HEK293 (cell line): ENCODE measurements around the gene AFDN.
A peak's percentile ranks its signal among the peaks of the same experiment; 100 is the strongest.

Experiments used
- CTCF ChIA-PET: fragments of 350-600 bp; formaldehyde crosslinking; extraction: SDS; loops from one replicate; lab custom pipeline; 2021; ENCODE audit warnings: antibody characterized with exemption; lab: Yijun Ruan, JAX
- POLR2A ChIA-PET: fragments of 300-600 bp; formaldehyde crosslinking; extraction: SDS; loops from one replicate; lab custom pipeline; 2020; ENCODE audit warnings: antibody characterized with exemption, inconsistent platforms; lab: Yijun Ruan, JAX
- H3K27ac ChIP-seq: fragments of 200-500 bp; sonication (Bioruptor generic); 2 replicates; pipeline ENCODE4 v1.5.1; 2014; ENCODE audit warnings: low read depth, low read length, control low read depth, inconsistent platforms; ENCODE audit errors: extremely low read depth
- H3K36me3 ChIP-seq, 2 experiments: fragments of 200-500 bp in 1 of 2; sonication (Bioruptor generic) in 1 of 2; 1 replicate in 1 of 2; 2 replicates in 1 of 2; pipeline ENCODE4 v1.5.1; 2014 to 2017; ENCODE audit warnings: inconsistent platforms in 2 of 2, low read length in 2 of 2; ENCODE audit not compliant: control insufficient read depth in 2 of 2, insufficient read depth in 1 of 2
- H3K4me1 ChIP-seq: fragments of 200-500 bp; sonication (Bioruptor generic); 2 replicates; pipeline ENCODE4 v1.5.1; 2014; ENCODE audit warnings: mild to moderate bottlenecking, low read length, inconsistent platforms; ENCODE audit not compliant: control insufficient read depth, insufficient read depth
- H3K4me3 ChIP-seq: 2 replicates; pipeline ENCODE4 v1.5.1; 2011; ENCODE audit warnings: low read depth, mild to moderate bottlenecking, control low read depth, low read length, moderate library complexity
- H3K9me3 ChIP-seq: fragments of 200-500 bp; sonication (Bioruptor generic); 2 replicates; pipeline ENCODE4 v1.5.1; 2014; ENCODE audit warnings: low read depth, low read length, inconsistent platforms; ENCODE audit not compliant: control insufficient read depth, insufficient read depth
- BCL11A ChIP-seq: fragments of 450-650 bp; formaldehyde crosslinking; IDR thresholded peaks from 2 replicates; pipeline ENCODE4 v1.5.1; 2016; ENCODE audit warnings: low read depth, missing biosample characterization, missing genetic modification characterization
- EGR2 ChIP-seq: fragments of 450-650 bp; formaldehyde crosslinking; IDR thresholded peaks from 2 replicates; pipeline ENCODE4 v1.5.1; 2016; ENCODE audit warnings: low read depth, missing biosample characterization, missing genetic modification characterization
- FEZF1 ChIP-seq: fragments of 450-650 bp; formaldehyde crosslinking; IDR thresholded peaks from 2 replicates; pipeline ENCODE4 v1.5.1; 2016; ENCODE audit warnings: missing biosample characterization, missing genetic modification characterization
- GLIS1 ChIP-seq: fragments of 450-650 bp; formaldehyde crosslinking; IDR thresholded peaks from 2 replicates; pipeline ENCODE4 v1.5.1; 2016; ENCODE audit warnings: missing biosample characterization, missing genetic modification characterization
- HOXA7 ChIP-seq: sonication (generic); formaldehyde crosslinking; IDR thresholded peaks from 2 replicates; pipeline ENCODE4 v1.8.1; 2022; ENCODE audit warnings: missing genetic modification reagents, borderline replicate concordance
- OSR2 ChIP-seq: fragments of 450-650 bp; formaldehyde crosslinking; IDR thresholded peaks from 2 replicates; pipeline ENCODE4 v1.5.1; 2016; ENCODE audit warnings: missing biosample characterization, missing genetic modification characterization
- PRDM1 ChIP-seq: fragments of 450-650 bp; formaldehyde crosslinking; IDR thresholded peaks from 2 replicates; pipeline ENCODE4; 2016; ENCODE audit warnings: missing biosample characterization, missing genetic modification characterization
- PRDM6 ChIP-seq: fragments of 450-650 bp; formaldehyde crosslinking; IDR thresholded peaks from 2 replicates; pipeline ENCODE4 v1.5.1; 2017; ENCODE audit warnings: missing biosample characterization, missing genetic modification characterization
- SETDB1 ChIP-seq: IDR thresholded peaks from one replicate; pipeline ENCODE4 v1.6.1; 2017; ENCODE audit warnings: mild to moderate bottlenecking, low read length, moderate library complexity, mixed read lengths; ENCODE audit not compliant: insufficient read length
- SP7 ChIP-seq: fragments of 450-650 bp; formaldehyde crosslinking; IDR thresholded peaks from 2 replicates; pipeline ENCODE4 v1.5.1; 2016; ENCODE audit warnings: missing biosample characterization, missing genetic modification characterization
- ZBTB20 ChIP-seq: fragments of 450-650 bp; formaldehyde crosslinking; IDR thresholded peaks from 2 replicates; pipeline ENCODE4 v1.5.1; 2016; ENCODE audit warnings: missing biosample characterization, missing genetic modification characterization
- ZBTB8A ChIP-seq: fragments of 450-650 bp; formaldehyde crosslinking; IDR thresholded peaks from 2 replicates; pipeline ENCODE4 v1.5.1; 2016; ENCODE audit warnings: missing biosample characterization, missing genetic modification characterization
- ZFP69B ChIP-seq: fragments of 450-650 bp; formaldehyde crosslinking; IDR thresholded peaks from 2 replicates; pipeline ENCODE4 v1.5.1; 2016; ENCODE audit warnings: missing biosample characterization, missing genetic modification characterization
- ZNF114 ChIP-seq: fragments of 450-650 bp; formaldehyde crosslinking; IDR thresholded peaks from 2 replicates; pipeline ENCODE4 v1.5.0; 2017; ENCODE audit warnings: missing biosample characterization, missing genetic modification characterization
- ZNF133 ChIP-seq: fragments of 450-650 bp; formaldehyde crosslinking; IDR thresholded peaks from 2 replicates; pipeline ENCODE4 v1.5.1; 2016; ENCODE audit warnings: missing biosample characterization, missing genetic modification characterization
- ZNF2 ChIP-seq: fragments of 450-650 bp; formaldehyde crosslinking; IDR thresholded peaks from 2 replicates; pipeline ENCODE4 v1.5.1; 2016; ENCODE audit warnings: missing biosample characterization, missing genetic modification characterization
- ZNF202 ChIP-seq: fragments of 450-650 bp; formaldehyde crosslinking; IDR thresholded peaks from 2 replicates; pipeline ENCODE4 v1.5.1; 2016; ENCODE audit warnings: missing biosample characterization, missing genetic modification characterization, borderline replicate concordance
- ZNF214 ChIP-seq: fragments of 450-650 bp; formaldehyde crosslinking; IDR thresholded peaks from 2 replicates; pipeline ENCODE4 v1.5.1; 2017; ENCODE audit warnings: missing biosample characterization, mild to moderate bottlenecking, missing genetic modification characterization, borderline replicate concordance
- ZNF23 ChIP-seq: fragments of 450-650 bp; formaldehyde crosslinking; IDR thresholded peaks from 2 replicates; pipeline ENCODE4 v1.5.1; 2016; ENCODE audit warnings: missing biosample characterization, missing genetic modification characterization, borderline replicate concordance
- ZNF248 ChIP-seq: fragments of 450-650 bp; formaldehyde crosslinking; IDR thresholded peaks from 2 replicates; pipeline ENCODE4 v1.5.1; 2017; ENCODE audit warnings: missing biosample characterization, missing genetic modification characterization
- ZNF266 ChIP-seq: fragments of 450-650 bp; formaldehyde crosslinking; IDR thresholded peaks from 2 replicates; pipeline ENCODE4 v1.5.1; 2016; ENCODE audit warnings: missing biosample characterization, missing genetic modification characterization, low read depth
- ZNF280D ChIP-seq: fragments of 450-650 bp; formaldehyde crosslinking; IDR thresholded peaks from 2 replicates; pipeline ENCODE4 v1.5.1; 2016; ENCODE audit warnings: missing biosample characterization, missing genetic modification characterization
- ZNF311 ChIP-seq: fragments of 450-650 bp; formaldehyde crosslinking; IDR thresholded peaks from 2 replicates; pipeline ENCODE4 v1.5.1; 2017; ENCODE audit warnings: missing biosample characterization, missing genetic modification characterization, borderline replicate concordance
- ZNF354C ChIP-seq: fragments of 450-650 bp; formaldehyde crosslinking; IDR thresholded peaks from 2 replicates; pipeline ENCODE4 v1.5.1; 2016; ENCODE audit warnings: missing biosample characterization, missing genetic modification characterization, low read depth, borderline replicate concordance
- ZNF416 ChIP-seq: fragments of 450-650 bp; formaldehyde crosslinking; IDR thresholded peaks from 2 replicates; pipeline ENCODE4 v1.5.1; 2016; ENCODE audit warnings: missing biosample characterization, missing genetic modification characterization
- ZNF426 ChIP-seq: fragments of 450-650 bp; formaldehyde crosslinking; IDR thresholded peaks from 2 replicates; pipeline ENCODE4 v1.5.1; 2017; ENCODE audit warnings: missing biosample characterization, missing genetic modification characterization, mild to moderate bottlenecking, inconsistent platforms, moderate library complexity
- ZNF48 ChIP-seq: fragments of 450-650 bp; formaldehyde crosslinking; IDR thresholded peaks from 2 replicates; pipeline ENCODE4 v1.5.1; 2016; ENCODE audit warnings: missing biosample characterization, missing genetic modification characterization
- ZNF501 ChIP-seq: fragments of 450-650 bp; formaldehyde crosslinking; IDR thresholded peaks from 2 replicates; pipeline ENCODE4 v1.5.1; 2016; ENCODE audit warnings: missing biosample characterization, missing genetic modification characterization
- ZNF555 ChIP-seq: fragments of 450-650 bp; formaldehyde crosslinking; conservative IDR thresholded peaks from 2 replicates; pipeline ENCODE4 v1.5.1; 2017; ENCODE audit warnings: missing biosample characterization, mild to moderate bottlenecking, missing genetic modification characterization, inconsistent platforms
- ZNF585B ChIP-seq: fragments of 450-650 bp; formaldehyde crosslinking; IDR thresholded peaks from 2 replicates; pipeline ENCODE4 v1.5.1; 2016; ENCODE audit warnings: missing biosample characterization, missing genetic modification characterization
- ZNF692 ChIP-seq: fragments of 450-650 bp; formaldehyde crosslinking; IDR thresholded peaks from 2 replicates; pipeline ENCODE4 v1.5.1; 2016; ENCODE audit warnings: missing biosample characterization, missing genetic modification characterization
- ZNF777 ChIP-seq: fragments of 450-650 bp; formaldehyde crosslinking; IDR thresholded peaks from 2 replicates; pipeline ENCODE4 v1.5.1; 2017; ENCODE audit warnings: missing biosample characterization, missing genetic modification characterization, borderline replicate concordance
- ZSCAN30 ChIP-seq: fragments of 450-650 bp; IDR thresholded peaks from 2 replicates; pipeline ENCODE4 v1.5.1; 2018; ENCODE audit warnings: missing biosample characterization, mild to moderate bottlenecking, missing genetic modification characterization, moderate library complexity

Gene AFDN

GRCh38 chr6:167842457-167842856 lies 15.7 kb downstream of the AFDN start:
- peaks cover 34% of the 10 kb centered on the region for H3K4me1 ChIP-seq
- no peak overlapping the region for H3K4me3 ChIP-seq
- CTCF ChIA-PET, result interaction anchor here (0.6 to 1.8 kb wide), 6 partner anchors 14 to 512 kb away, joined by 3 to 4 read pairs (median 4); no protein-coding TSS in a partner anchor
- no peak overlapping the region for H3K27ac ChIP-seq
- H3K36me3 ChIP-seq, result no peaks in the 10 kb centered on the region
- TF ChIP-seq ZNF248 (tag by site-specific recombination), result no peak
- no peak for TF ChIP-seq ZNF23
- no peak for TF ChIP-seq PRDM1
- TF ChIP-seq ZNF280D, result no peak
- TF ChIP-seq ZBTB20 (tag by site-specific recombination), result no peak
- no peak for TF ChIP-seq ZNF48 (tag by site-specific recombination)
- TF ChIP-seq ZNF202 (tag by site-specific recombination), result no peak
- no peak for TF ChIP-seq ZNF214 (tag by site-specific recombination)
- TF ChIP-seq, all 188 proteins: peak for 0
- no peaks in the 10 kb centered on the region for H3K9me3 ChIP-seq
- POLR2A ChIA-PET, result no interaction called here

- ChIA-PET CTCF (interaction anchor here (0.7 to 1.8 kb wide), 5 partner anchors 14 to 58 kb away, joined by 3 to 4 read pairs (median 4); no protein-coding TSS in a partner anchor), POLR2A (no interaction called here)
- Histone ChIP-seq H3K4me1 (peaks cover 34% of the 10 kb centered on the region), H3K9me3 (no peaks in the 10 kb centered on the region), H3K4me3 (no peak overlapping the region), H3K36me3 (no peaks in the 10 kb centered on the region), H3K27ac (no peak overlapping the region)
- no peak for TF ChIP-seq ZNF501 (tag by site-specific recombination)
- no peak for TF ChIP-seq BCL11A (tag by site-specific recombination)
- TF ChIP-seq HOXA7 (CRISPR knock-in tag), result no peak
- TF ChIP-seq EGR2 (tag by site-specific recombination), result no peak
- TF ChIP-seq ZNF266 (tag by site-specific recombination), result no peak
- no peak for TF ChIP-seq SETDB1
- no peak for TF ChIP-seq SP7 (tag by site-specific recombination)
- no peak for TF ChIP-seq ZNF692
- TF ChIP-seq GLIS1 (tag by site-specific recombination), result no peak
- TF ChIP-seq OSR2 (tag by site-specific recombination), result 0 out of 2 replicates have a peak, but pooled peaks have one; percentile 19
- no peak for TF ChIP-seq ZBTB8A (tag by site-specific recombination)
- TF ChIP-seq ZNF354C, result no peak
- TF ChIP-seq FEZF1 (tag by site-specific recombination), result peak; percentile 69
- TF ChIP-seq ZNF133 (tag by site-specific recombination), result no peak
- no peak for TF ChIP-seq ZNF416 (tag by site-specific recombination)
- TF ChIP-seq ZNF585B (tag by site-specific recombination), result no peak
- TF ChIP-seq ZNF555 (tag by site-specific recombination), result no peak
- no peak for TF ChIP-seq ZFP69B
- no peak for TF ChIP-seq ZSCAN30
- TF ChIP-seq ZNF311 (tag by site-specific recombination), result no peak
- TF ChIP-seq ZNF426 (tag by site-specific recombination), result no peak
- no peak for TF ChIP-seq ZNF777 (tag by site-specific recombination)
- no peak for TF ChIP-seq ZNF2 (tag by site-specific recombination)
- peak; percentile 57 for TF ChIP-seq PRDM6 (tag by site-specific recombination)
- no peak for TF ChIP-seq ZNF114 (tag by site-specific recombination)
These were observed 16.3 kb downstream of the AFDN start for GRCh38 chr6:167843023-167843422.
